Hepatocyte (in vitro differentiated cells): ENCODE results near the gene SLC6A7.

Experiments used
- EZH2 ChIP-seq: fragments of 200-600 bp; sonication (generic); IDR thresholded peaks from 2 replicates; pipeline ENCODE4 v1.6.1; 2016; ENCODE audit warnings: antibody characterized with exemption, mild to moderate bottlenecking, borderline replicate concordance
- TF ChIP-seq, protein P1 (sequence below): fragments of 200-600 bp; sonication (generic); IDR thresholded peaks from 2 replicates; pipeline ENCODE4 v1.5.1; 2016; ENCODE audit warnings: antibody characterized with exemption, mild to moderate bottlenecking; ENCODE audit not compliant: poor library complexity

DNA sequence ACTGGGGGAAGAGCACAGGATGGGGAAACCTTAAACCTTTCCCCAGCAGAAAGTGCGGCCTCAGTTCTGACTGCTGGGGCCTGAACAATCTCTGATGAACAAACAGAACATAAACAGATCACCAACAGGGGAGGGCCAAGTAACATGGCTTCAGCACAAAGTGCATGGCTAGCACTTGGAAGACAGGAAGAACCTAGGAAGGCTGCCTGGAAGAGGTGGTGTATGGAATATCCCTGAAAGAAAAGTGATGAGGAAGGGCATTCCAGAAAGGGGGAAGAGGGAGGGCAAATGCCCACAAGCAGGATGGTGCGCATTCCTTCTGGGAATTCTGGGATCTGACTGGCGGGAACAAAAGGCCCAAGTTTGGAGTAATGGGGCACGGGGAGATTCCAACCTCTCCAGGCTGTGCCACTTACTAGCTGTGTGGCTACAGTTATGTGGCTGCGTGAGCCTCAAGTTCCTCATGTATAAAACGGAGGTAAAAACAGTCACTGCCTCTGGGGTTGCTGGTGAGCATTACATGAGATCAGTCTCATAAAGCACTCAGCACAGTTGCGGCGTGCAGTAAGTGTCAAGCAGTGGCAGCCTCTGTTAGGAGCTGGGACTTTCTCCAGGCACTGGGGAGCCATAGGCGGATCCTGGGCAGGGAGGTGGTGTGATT lies 35.8 kb upstream of the SLC6A7 start:
- TF ChIP-seq, protein P1, sequence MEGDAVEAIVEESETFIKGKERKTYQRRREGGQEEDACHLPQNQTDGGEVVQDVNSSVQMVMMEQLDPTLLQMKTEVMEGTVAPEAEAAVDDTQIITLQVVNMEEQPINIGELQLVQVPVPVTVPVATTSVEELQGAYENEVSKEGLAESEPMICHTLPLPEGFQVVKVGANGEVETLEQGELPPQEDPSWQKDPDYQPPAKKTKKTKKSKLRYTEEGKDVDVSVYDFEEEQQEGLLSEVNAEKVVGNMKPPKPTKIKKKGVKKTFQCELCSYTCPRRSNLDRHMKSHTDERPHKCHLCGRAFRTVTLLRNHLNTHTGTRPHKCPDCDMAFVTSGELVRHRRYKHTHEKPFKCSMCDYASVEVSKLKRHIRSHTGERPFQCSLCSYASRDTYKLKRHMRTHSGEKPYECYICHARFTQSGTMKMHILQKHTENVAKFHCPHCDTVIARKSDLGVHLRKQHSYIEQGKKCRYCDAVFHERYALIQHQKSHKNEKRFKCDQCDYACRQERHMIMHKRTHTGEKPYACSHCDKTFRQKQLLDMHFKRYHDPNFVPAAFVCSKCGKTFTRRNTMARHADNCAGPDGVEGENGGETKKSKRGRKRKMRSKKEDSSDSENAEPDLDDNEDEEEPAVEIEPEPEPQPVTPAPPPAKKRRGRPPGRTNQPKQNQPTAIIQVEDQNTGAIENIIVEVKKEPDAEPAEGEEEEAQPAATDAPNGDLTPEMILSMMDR, result no peak
- no peak for TF ChIP-seq EZH2
